Left lung (tissue), 10 donors: ENCODE measurements around the gene GFAP. TPM values are rescaled to one million over a fixed set of nuclear protein-coding genes. Genes with fewer than 3 reads are reported as not detected.

Experiments used
- ATAC-seq: fragments of 200-7000 bp; cut with Tn5 transposase; one replicate; pipeline ENCODE4 v1.9.1; 2020; ENCODE audit warnings: moderate library complexity
- DNase-seq, 4 donors: peaks; one replicate each; pipeline ENCODE4 v3.0.0-alpha.2; 2013 to 2020
- H3K27ac ChIP-seq, 2 donors: fragments of 200-600 bp; sonication (generic) in 1 of 2; one replicate each; pipeline versions ENCODE4 v1.5.0 to v1.8.0; 2020 to 2021
- H3K27me3 ChIP-seq, 2 donors: fragments of 200-600 bp; sonication (generic) in 1 of 2; one replicate each; pipeline versions ENCODE4 v1.5.0 to v1.8.0; 2020 to 2021
- H3K36me3 ChIP-seq, 2 donors: fragments of 200-600 bp; sonication (generic) in 1 of 2; one replicate each; pipeline versions ENCODE4 v1.5.0 to v1.8.0; 2020 to 2021
- H3K4me1 ChIP-seq, 2 donors: fragments of 200-600 bp; one replicate each; pipeline ENCODE4 v1.8.0; 2021
- H3K4me3 ChIP-seq, 2 donors: fragments of 200-600 bp; sonication (generic) in 1 of 2; one replicate each; pipeline versions ENCODE4 v1.5.0 to v1.8.0; 2020 to 2021; ENCODE audit warnings: mild to moderate bottlenecking in 1 of 2
- H3K9me3 ChIP-seq, 2 donors: fragments of 200-600 bp; sonication (generic) in 1 of 2; one replicate each; pipeline versions ENCODE4 v1.5.0 to v1.8.0; 2020 to 2021
- intact Hi-C, 2 donors: fragments of 100-400 bp; cut with DNase I; formaldehyde crosslinking; loops; one replicate each; pipeline versions ENCODE4 v1.11.2 to v1.14.2; 2022
- polyA plus RNA-seq, 6 donors: library from polyadenylated mRNA; unstranded; fragments of 120-200 nt; gene quantifications; one replicate each; pipeline ENCODE4 v1.2.1, GENCODE V29; 2013; ENCODE audit not compliant: insufficient read length in 6 of 6
- total RNA-seq, 2 donors: library from RNA; stranded (reverse); fragmentation: NEBNext Ultra II Directional; extraction: Animal tissue kit (Norgen Biotek cat#: 25700); gene quantifications; one replicate each; pipeline ENCODE4 v1.2.1, GENCODE V29; 2021
- TF ChIP-seq, protein P1 (sequence below), 2 donors: fragments of 200-600 bp; sonication (generic) in 1 of 2; IDR thresholded peaks; one replicate each; pipeline versions ENCODE4 v1.5.0 to v1.8.0; 2021; ENCODE audit warnings: antibody characterized with exemption in 2 of 2
- donor health status: DM: no; HTN: yes; CAD: no.
- donor health status: DM: no; HTN: no; CAD: no.

The GFAP gene
- total and polyA plus RNA-seq, 8 donors = 0.14 to 1.1 (median 0.45) TPM; not detected in 2

DNA sequence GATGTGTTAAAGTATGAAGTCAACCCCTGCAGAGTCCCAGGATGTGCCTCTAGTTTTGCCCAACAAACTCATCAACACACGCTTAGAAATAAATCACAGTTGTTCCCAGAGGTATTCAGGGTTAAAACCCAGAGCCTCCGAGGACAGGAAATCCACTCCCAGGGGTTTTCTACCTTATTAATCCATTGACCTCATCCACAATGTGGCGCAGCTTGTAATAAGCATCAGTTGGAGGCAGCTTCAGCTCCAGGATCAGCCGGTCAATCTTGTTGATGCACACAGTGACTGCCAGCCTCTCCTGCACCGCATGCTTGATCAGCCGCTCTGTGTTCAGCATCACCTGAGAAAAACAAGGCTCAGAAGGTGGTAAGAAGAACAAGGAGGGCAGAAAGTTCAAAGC lies 39.5 kb downstream of the GFAP start:
- Histone ChIP-seq H3K36me3 (peaks cover 0 to 99% of the 10 kb centered on the region in 2 donors), H3K27ac (no peak overlapping the region), H3K4me3 (no peak overlapping the region), H3K4me1 (no peaks in the 10 kb centered on the region), H3K9me3 (no peaks in the 10 kb centered on the region), H3K27me3 (no peaks in the 10 kb centered on the region)
- intact Hi-C loops = no loop called here
- TF ChIP-seq, protein P1, sequence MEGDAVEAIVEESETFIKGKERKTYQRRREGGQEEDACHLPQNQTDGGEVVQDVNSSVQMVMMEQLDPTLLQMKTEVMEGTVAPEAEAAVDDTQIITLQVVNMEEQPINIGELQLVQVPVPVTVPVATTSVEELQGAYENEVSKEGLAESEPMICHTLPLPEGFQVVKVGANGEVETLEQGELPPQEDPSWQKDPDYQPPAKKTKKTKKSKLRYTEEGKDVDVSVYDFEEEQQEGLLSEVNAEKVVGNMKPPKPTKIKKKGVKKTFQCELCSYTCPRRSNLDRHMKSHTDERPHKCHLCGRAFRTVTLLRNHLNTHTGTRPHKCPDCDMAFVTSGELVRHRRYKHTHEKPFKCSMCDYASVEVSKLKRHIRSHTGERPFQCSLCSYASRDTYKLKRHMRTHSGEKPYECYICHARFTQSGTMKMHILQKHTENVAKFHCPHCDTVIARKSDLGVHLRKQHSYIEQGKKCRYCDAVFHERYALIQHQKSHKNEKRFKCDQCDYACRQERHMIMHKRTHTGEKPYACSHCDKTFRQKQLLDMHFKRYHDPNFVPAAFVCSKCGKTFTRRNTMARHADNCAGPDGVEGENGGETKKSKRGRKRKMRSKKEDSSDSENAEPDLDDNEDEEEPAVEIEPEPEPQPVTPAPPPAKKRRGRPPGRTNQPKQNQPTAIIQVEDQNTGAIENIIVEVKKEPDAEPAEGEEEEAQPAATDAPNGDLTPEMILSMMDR (IDR thresholded peaks at IDR 0.05) = no peak
- ATAC-seq = no peak
- DNase-seq = no peak

DNA sequence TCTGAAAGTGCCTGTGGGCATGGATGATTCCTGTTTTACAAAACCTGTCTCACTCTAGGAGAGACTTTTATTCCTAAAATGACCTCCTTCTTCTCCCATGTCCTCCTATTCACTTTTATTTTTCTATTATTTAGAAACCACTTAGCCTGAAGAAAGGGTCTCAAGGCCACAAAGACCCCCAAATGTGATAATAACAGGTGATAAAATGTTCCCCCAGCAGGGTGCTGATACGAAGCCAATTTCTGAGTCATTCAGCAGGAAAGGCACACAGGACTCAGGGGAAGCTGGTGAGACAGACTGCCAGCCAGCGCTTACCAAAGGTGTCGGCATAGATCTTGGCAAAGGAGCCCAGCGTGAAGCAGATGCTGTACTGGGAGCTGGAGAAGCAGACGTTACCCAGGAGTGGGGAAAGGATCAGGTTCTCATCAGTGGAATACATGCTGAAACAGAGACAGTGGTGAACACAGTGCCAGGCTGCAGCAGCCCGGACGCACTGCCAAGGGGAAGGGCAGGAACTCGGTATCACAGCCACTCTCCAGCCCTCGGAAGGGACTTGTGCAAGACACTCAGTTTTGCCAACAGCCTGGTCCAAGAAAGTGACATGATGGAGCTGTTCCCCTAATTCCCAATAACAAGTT lies 43.0 kb downstream of the GFAP start:
- Histone ChIP-seq H3K36me3 (peaks cover 0 to 99% of the 10 kb centered on the region in 2 donors), H3K27ac (no peak overlapping the region), H3K4me1 (no peaks in the 10 kb centered on the region), H3K27me3 (no peaks in the 10 kb centered on the region), H3K9me3 (no peaks in the 10 kb centered on the region), H3K4me3 (no peak overlapping the region)
- intact Hi-C loops = no loop called here
- ATAC-seq (no peak), DNase-seq (no peak)
- TF ChIP-seq, protein P1 (IDR thresholded peaks at IDR 0.05) = no peak

DNA sequence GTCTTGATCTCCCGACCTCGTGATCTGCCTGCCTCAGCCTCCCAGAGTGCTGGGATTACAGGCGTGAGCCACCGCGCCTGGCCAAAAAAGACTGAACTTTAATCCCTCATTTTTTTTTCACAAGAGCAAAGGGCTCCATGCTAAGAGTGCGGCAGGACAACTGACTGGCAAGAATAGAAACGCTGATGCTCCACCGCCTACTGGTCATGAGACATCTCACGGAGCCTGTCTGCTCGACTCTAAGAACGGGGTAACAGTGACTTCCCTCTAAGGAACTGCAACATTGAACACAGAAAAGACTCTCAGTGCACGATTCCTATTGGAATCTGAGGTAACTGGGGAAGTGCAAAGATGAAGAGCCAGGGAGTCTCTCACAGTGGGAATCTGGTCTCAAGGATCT lies 43.7 kb downstream of the GFAP start:
- intact Hi-C loops = no loop called here
- no peaks in the 10 kb centered on the region for H3K4me1 ChIP-seq
- H3K9me3 ChIP-seq = no peaks in the 10 kb centered on the region
- no peaks in the 10 kb centered on the region for H3K27me3 ChIP-seq
- peaks cover 0 to 99% of the 10 kb centered on the region in 2 donors for H3K36me3 ChIP-seq
- DNase-seq (no peak), ATAC-seq (no peak)
- TF ChIP-seq, protein P1 (IDR thresholded peaks at IDR 0.05) = no peak
- no peak overlapping the region for H3K4me3 ChIP-seq
- H3K27ac ChIP-seq = no peak overlapping the region

DNA sequence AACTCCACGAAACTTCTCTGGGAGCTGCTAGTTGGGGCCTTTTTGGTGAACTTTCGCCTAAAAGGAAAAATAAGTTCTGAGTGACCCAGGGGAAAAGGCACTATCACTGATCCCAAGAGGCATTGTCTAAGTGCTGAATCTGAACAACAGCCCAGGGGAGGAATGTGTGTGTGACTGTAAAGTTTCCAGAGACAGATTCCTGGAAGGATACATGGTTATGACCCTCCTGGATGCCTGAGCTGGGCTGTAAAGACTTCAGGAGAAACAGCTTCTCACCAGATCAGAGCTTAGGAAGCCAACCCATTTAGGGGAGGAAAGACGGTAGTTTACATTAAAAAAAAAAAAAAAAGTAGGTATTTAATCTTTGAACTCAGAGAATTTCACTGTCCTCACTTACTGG lies 47.5 kb downstream of the GFAP start:
- peaks cover 0 to 98% of the 10 kb centered on the region in 2 donors for H3K36me3 ChIP-seq
- intact Hi-C loops = loop anchor here (5.0 to 10.0 kb wide), 2 partner anchors 91 to 93 kb away; no protein-coding TSS in a partner anchor

DNA sequence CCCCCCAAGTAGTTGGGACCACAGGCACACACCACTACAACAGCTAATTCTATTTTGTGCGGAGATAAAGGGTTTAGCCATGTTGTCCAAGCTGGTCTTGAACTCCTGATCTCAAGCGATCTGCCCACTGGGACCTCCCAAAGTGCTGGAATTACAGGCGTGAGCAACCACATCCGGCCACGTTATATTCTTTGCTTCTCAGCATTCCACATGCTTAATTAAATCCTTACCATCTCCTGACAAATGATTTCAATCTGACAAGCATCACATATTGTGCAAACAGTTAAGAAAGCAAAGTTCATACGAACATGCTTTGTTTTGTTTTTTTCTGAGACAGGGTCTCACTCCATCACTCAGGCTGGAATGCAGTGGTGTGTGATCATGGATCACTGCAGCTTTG lies 49.4 kb downstream of the GFAP start:
- peaks cover 0 to 98% of the 10 kb centered on the region in 2 donors for H3K36me3 ChIP-seq
- no peaks in the 10 kb centered on the region for H3K4me1 ChIP-seq
- intact Hi-C loops = loop anchor here (5.0 to 10.0 kb wide), 2 partner anchors 89 to 91 kb away; no protein-coding TSS in a partner anchor
- ATAC-seq (no peak), DNase-seq (no peak)
- H3K27ac ChIP-seq = no peak overlapping the region
- no peak overlapping the region for H3K4me3 ChIP-seq
- TF ChIP-seq, protein P1 (IDR thresholded peaks at IDR 0.05) = no peak
- H3K27me3 ChIP-seq = no peaks in the 10 kb centered on the region
- no peaks in the 10 kb centered on the region for H3K9me3 ChIP-seq

More for the DNA sequence above, 47.5 kb downstream of the GFAP start:
- Histone ChIP-seq H3K9me3 (no peaks in the 10 kb centered on the region), H3K4me3 (no peak overlapping the region), H3K27ac (no peak overlapping the region), H3K27me3 (no peaks in the 10 kb centered on the region), H3K4me1 (no peaks in the 10 kb centered on the region)
- ATAC-seq (no peak), DNase-seq (no peak)
- TF ChIP-seq, protein P1 (IDR thresholded peaks at IDR 0.05) = no peak
